GM21360 (cell line): Measurements from ENCODE around the gene E2F1.
"Not testable (repeated sequence)": the region's sequence is repeated elsewhere in the genome, so short reads cannot be mapped to it uniquely, and the experiment has no call there.

ENCODE experiments used
- ATAC-seq: cut with Tn5 transposase; IDR thresholded peaks from one replicate; pipeline ENCODE4 v1.9.1; 2021; ENCODE audit warnings: mild to moderate bottlenecking, moderate library complexity; ENCODE audit not compliant: unreplicated experiment

Gene E2F1

GRCh38 chr20:33646191-33646590 is 40.0 kb downstream of the E2F1 start:
- ATAC-seq: no peak

- no peak for ATAC-seq
Observed at GRCh38 chr20:33645396-33645795, 40.8 kb downstream of the E2F1 start.

GRCh38 chr20:33645072-33645358 is 41.2 kb downstream of the E2F1 start:
- no peak for ATAC-seq

GRCh38 chr20:33644313-33645071 is 41.7 kb downstream of the E2F1 start:
- no peak for ATAC-seq

- ATAC-seq: no peak
Observed at GRCh38 chr20:33640287-33640686, 45.9 kb downstream of the E2F1 start.

- ATAC-seq: no peak
Observed at GRCh38 chr20:33636776-33637175, 49.4 kb downstream of the E2F1 start.

GRCh38 chr20:33635341-33635740 is 50.8 kb downstream of the E2F1 start:
- ATAC-seq: no peak

- ATAC-seq: not testable (repeated sequence)
Observed at GRCh38 chr20:33631910-33632309, 54.3 kb downstream of the E2F1 start.

GRCh38 chr20:33630507-33630906 is 55.7 kb downstream of the E2F1 start:
- no peak for ATAC-seq

- no peak for ATAC-seq
Observed at GRCh38 chr20:33629979-33630378, 56.2 kb downstream of the E2F1 start.

- no peak for ATAC-seq
Observed at GRCh38 chr20:33629533-33629932, 56.7 kb downstream of the E2F1 start.

GRCh38 chr20:33627577-33628216 is 58.5 kb downstream of the E2F1 start:
- ATAC-seq: no peak

GRCh38 chr20:33626190-33626589 is 60.0 kb downstream of the E2F1 start:
- no peak for ATAC-seq
